PFSK-1 (cell line): ENCODE measurements around the gene PDS5B.

Source experiments
- FOXP2 ChIP-seq: optimal IDR thresholded peaks from 2 replicates; pipeline ENCODE3; 2011; ENCODE audit warnings: borderline replicate concordance, control low read depth, inconsistent platforms; ENCODE audit not compliant: insufficient read depth; ENCODE audit errors: extremely low read length, extremely low read depth
- POLR2AphosphoS5 ChIP-seq: IDR thresholded peaks from 2 replicates; pipeline ENCODE4 v1.6.1; 2012; ENCODE audit warnings: low read depth, mild to moderate bottlenecking, control low read depth, low read length, moderate library complexity
- REST ChIP-seq, 2 experiments: IDR thresholded peaks; 2 replicates each; pipeline versions ENCODE4 v1.6.1 to v1.8.0; 2011 to 2012; ENCODE audit warnings: low read depth in 2 of 2, low read length in 2 of 2, control low read depth in 1 of 2, inconsistent platforms in 1 of 2, mild to moderate bottlenecking in 1 of 2, moderate library complexity in 1 of 2; ENCODE audit not compliant: insufficient read depth in 1 of 2
- SIN3A ChIP-seq: IDR thresholded peaks from 2 replicates; pipeline ENCODE4 v1.6.1; 2012; ENCODE audit warnings: mild to moderate bottlenecking, low read length, moderate library complexity, borderline replicate concordance; ENCODE audit not compliant: insufficient read depth
- TAF1 ChIP-seq: IDR thresholded peaks from 2 replicates; pipeline ENCODE4 v1.6.1; 2012; ENCODE audit warnings: low read length, control low read depth, borderline replicate concordance; ENCODE audit not compliant: insufficient read depth

- no peak for TF ChIP-seq REST (IDR thresholded peaks at IDR 0.05; ENCODE audit: insufficient read depth in 1 of 2, low read depth in 2 of 2, low read length in 2 of 2)
- no peak for TF ChIP-seq POLR2AphosphoS5
- TF ChIP-seq TAF1 = no peak
- no peak for TF ChIP-seq SIN3A
- TF ChIP-seq FOXP2 = no peak
Observed at GRCh38 chr13:32824061-32824460, 237.8 kb downstream of the PDS5B start.
